ENCODE results near the gene CASQ1.
A peak's percentile ranks its signal among the peaks of the same experiment; 100 is the strongest.

Gene CASQ1

DNA sequence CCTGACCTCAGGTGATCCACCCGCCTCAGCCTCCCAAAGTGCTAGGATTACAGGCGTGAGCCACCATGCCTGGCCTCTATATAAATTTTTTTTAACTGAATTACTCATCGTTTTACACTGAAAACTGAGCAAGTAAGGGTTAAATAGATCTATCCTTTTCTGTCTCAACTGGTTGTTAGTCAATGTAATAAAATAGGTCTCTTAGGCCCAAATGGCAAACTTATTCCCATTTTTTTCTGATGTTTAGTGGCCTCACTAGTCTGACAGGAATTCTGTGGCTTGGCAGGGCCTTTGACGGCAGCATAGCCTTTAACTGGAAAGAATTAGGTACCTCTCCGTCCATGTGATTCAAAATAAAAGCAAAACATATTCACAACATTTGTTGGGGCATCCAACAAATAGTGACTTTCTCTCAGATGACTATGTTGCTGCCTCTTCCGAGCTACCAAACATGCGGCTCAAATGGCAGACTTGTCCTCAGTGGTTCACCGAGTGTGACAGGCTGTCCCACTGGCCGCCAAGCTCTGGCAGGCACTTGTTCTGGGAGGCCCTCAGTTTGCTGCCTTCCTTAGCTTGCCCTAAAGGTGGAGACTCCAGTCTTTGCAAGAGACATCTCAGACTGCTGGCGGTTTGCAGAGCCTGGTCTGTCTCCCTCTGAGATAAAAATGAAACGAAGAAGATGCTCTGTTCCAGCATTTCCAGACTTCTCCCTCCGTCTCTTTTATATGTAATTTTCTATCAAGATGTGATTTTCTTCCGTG is 21.6 kb upstream of the CASQ1 start:
- no peak for DNase-seq (ENCODE audit: low spot score)

- DNase-seq (ENCODE audit: low spot score): no peak
These were observed 20.6 kb upstream of the CASQ1 start for GRCh38 chr1:160169553-160170399.

- peak; percentile 11 for DNase-seq (ENCODE audit: low spot score)
These were observed 19.0 kb upstream of the CASQ1 start for GRCh38 chr1:160171354-160171753.

GRCh38 chr1:160171980-160172379 is 18.4 kb upstream of the CASQ1 start:
- no peak for DNase-seq (ENCODE audit: low spot score)

- no peak for DNase-seq (ENCODE audit: low spot score)
These were observed 13.1 kb upstream of the CASQ1 start for GRCh38 chr1:160177231-160177630.

GRCh38 chr1:160177667-160178066 is 12.7 kb upstream of the CASQ1 start:
- DNase-seq (ENCODE audit: low spot score): no peak

DNA sequence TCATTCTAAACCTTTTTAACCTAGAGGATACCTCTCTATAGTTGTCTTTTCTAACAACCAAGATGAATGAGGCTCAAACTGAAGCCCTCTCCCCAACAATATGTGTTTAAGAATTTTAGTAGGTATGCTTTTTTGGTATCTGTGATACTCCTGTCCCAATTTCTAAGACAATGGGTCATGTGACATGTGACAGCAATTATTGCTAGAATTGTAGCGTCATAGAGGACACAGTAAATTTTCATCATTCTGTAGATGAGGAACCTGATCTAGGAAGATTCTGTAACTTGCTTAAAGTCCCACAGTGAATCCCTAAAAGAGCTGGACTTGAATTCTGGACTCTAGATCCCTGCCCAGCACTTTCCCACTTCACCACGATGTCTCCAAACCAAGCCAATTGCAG is 11.6 kb upstream of the CASQ1 start:
- DNase-seq (ENCODE audit: low spot score): no peak

DNA sequence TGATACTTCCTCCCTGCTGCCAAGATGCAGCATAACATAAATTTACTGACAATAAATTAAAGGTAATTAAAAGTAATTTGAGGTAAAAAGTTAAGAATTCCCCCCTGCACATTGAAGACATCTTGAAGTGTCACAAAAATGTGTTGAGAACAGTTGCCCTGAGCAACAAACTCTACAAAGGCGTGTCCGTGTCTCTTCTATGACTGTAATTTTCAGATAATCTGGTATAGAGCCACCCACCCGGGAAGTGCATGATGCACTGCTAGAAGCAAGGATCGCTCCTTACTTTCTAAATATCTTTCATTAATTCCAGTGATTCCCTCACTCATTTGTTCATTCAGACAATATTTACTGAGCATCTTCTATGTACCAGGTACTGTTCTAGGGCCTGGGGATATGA is 11.0 kb upstream of the CASQ1 start:
- DNase-seq (ENCODE audit: low spot score): no peak

DNA sequence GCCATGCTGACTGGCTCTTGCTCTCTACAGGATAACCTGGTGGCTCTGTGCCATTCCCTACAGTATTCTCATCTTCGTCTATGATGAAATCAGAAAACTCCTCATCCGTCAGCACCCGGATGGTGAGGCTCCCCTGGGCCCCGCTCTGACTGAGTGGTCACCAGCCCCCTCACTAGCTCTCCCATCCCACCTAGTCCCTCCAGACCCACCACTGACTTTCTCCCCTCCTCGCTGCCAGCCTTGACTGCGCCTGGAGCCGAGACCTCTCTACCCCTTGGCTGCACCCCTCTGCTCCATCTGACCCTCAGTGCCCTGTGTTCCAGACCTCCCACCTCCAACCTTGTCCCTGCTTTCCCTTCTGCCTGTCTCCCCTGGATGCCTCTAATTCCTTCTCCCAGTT is 4.1 kb upstream of the CASQ1 start:
- DNase-seq (ENCODE audit: low spot score): no peak

- no peak for DNase-seq (ENCODE audit: low spot score)
These were observed 3.6 kb upstream of the CASQ1 start for GRCh38 chr1:160186729-160187128.

DNA sequence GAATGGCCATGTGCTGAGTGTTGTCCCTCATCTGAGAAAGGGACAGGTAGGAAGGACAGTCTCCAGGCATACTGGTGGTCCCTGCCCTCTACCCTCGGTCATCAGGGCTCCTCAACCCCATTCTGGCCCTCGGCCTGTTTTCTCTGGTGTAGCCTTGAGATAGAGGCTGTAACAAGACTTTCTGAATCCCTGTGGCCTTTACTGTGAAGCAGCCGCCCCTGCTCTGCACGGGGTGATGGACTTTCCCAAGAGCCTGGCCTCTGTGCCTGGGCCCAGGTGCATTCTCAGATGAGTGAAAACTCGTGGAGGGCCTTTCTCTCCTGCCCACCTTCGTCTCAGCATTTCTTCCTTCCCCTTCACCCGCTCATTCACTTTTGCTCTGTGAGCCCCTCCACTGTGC is 3.0 kb upstream of the CASQ1 start:
- no peak for DNase-seq (ENCODE audit: low spot score)

- no peak for DNase-seq (ENCODE audit: low spot score)
These were observed 2.0 kb upstream of the CASQ1 start for GRCh38 chr1:160188341-160188740.

GRCh38 chr1:160191756-160192155 is 1.4 kb downstream of the CASQ1 start:
- no peak for DNase-seq (ENCODE audit: low spot score)

- DNase-seq (ENCODE audit: low spot score): no peak
These were observed 1.9 kb downstream of the CASQ1 start for GRCh38 chr1:160192234-160192633.

DNA sequence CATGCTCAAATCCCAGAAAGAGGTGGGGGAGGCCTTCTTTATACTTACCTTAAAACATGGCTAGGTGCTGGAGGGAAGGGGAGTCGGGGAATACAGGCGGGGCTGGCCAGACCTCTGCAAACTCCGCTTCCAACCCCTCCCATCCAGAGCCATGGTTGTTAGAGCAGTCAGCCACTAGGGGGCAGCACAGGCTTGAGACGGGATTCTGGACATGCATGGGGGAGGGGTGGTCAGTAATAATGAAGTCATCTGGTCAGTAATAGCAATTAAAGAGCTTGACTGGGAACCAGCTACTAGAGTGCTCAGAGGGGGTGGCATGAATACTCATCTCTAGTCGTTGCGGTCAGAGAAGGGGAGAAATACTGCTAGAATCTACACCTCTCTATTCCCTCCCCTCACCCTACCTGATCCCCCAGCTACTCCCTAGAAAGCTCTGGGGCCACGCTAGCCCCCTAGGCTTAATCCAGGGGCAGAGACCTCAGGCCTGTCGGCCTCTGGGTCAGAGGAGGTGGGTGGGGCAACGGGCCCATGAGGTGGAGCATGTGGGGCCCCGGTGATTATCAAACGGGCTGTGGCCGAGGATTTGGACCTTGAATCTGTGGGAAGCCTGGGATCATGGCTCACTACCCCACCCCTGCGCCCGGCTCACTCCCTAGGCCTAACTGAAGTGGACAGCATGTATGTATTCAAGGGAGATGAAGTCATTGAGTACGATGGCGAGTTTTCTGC is 2.9 kb downstream of the CASQ1 start:
- peak; percentile 89 for DNase-seq (ENCODE audit: low spot score)

DNA sequence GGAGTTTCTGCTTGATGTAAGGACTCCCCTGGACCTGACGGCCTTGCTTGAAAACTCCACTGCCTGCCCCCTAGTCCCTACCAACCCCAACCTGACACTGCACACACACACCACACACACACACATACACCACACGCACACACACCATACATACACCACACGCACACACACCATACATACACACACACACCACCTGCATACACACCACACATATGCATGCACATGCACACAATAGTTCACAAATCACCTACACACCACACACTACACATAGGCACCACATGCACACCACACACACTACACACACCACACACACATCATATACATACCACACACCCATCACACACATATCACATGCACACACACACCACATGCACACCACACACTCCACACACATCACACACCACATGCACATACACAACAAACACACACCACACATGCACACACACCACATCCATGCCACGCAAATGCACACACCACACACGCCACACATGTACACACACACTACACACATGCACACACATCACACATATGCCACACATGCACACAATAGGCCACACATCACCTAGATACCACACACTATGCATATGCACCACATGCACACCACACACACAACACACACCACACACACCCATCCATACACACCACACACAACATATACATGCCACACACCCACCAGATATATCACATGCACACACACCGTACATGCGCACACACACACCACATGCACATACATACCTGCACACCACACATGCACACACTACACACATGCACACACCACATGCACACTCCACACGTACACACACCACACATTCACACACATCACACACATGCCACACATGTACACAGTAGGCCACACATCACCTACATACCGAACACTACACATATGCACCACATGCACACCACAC is 3.7 kb downstream of the CASQ1 start:
- DNase-seq (ENCODE audit: low spot score): no peak

DNA sequence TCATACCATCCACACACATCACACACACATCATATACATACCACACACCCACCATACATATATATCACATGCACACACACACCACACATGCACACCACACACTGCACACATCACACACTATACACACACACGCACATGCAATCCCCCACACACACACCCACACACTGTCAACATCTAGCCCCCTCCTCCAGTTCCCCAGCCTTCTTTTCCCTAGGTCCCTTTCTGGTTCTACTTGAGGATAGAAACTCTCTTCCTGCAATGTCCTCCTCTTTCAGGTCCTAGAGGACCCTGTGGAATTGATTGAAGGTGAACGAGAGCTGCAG is 4.3 kb downstream of the CASQ1 start:
- no peak for DNase-seq (ENCODE audit: low spot score)

DNA sequence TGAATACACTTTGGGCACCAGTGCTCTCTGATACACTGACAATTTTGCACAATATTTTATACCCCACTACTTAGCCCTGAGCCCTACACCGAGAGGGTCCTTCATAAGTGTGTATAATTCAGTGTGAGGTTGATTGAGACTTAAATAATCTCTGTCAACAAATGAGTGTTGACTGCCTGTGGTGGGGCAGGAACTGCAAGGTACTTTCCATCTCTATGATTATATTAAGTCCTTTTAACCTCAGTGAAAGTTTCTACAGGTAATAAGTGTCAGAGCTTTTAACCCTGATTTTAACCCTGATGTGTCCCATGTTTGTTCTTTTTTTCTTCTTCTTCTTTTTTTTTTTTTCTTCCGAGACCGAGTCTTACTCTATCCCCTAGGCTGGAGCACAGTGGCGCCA is 5.8 kb downstream of the CASQ1 start:
- DNase-seq (ENCODE audit: low spot score): no peak

- DNase-seq (ENCODE audit: low spot score): no peak
These were observed 6.9 kb downstream of the CASQ1 start for GRCh38 chr1:160197231-160197630.

- no peak for DNase-seq (ENCODE audit: low spot score)
These were observed 10.4 kb downstream of the CASQ1 start for GRCh38 chr1:160200786-160201185.

- DNase-seq (ENCODE audit: low spot score): no peak
These were observed 14.3 kb downstream of the CASQ1 start for GRCh38 chr1:160204526-160205241.

Measured in RKO (cell line).